Breast epithelium (tissue), 4 donors: ENCODE data around the gene PDE4C. TPM values are rescaled to one million over a fixed set of nuclear protein-coding genes. Genes with fewer than 3 reads are reported as not detected.
"Not testable (repeated sequence)": the region's sequence is repeated elsewhere in the genome, so short reads cannot be mapped to it uniquely, and the experiment has no call there.

Source experiments
- DNase-seq, 2 donors: peaks; one replicate each; pipeline ENCODE4 v3.0.0-alpha.2; 2019; ENCODE audit warnings: low spot score in 2 of 2
- H3K27ac ChIP-seq, 2 donors: fragments of 200-600 bp; sonication (generic) in 1 of 2; one replicate each; pipeline ENCODE4 v1.5.1; 2016 to 2019; ENCODE audit warnings: mild to moderate bottlenecking in 1 of 2
- H3K27me3 ChIP-seq, 2 donors: fragments of 200-600 bp; sonication (generic) in 1 of 2; one replicate each; pipeline versions ENCODE4 v1.5.1 to v1.6.0; 2017 to 2019; ENCODE audit warnings: control low read depth in 1 of 2, mild to moderate bottlenecking in 1 of 2
- H3K36me3 ChIP-seq: fragments of 200-600 bp; one replicate; pipeline ENCODE4 v1.5.1; 2019
- H3K4me1 ChIP-seq, 2 donors: fragments of 200-600 bp; sonication (generic); one replicate each; pipeline ENCODE4 v1.5.1; 2016 to 2019; ENCODE audit warnings: control low read depth in 1 of 2
- H3K4me3 ChIP-seq, 3 donors: fragments of 200-600 bp; sonication (generic); 1 replicate in 2 of 3; 2 replicates in 1 of 3; pipeline ENCODE4 v1.5.1; 2016 to 2019; ENCODE audit warnings: mild to moderate bottlenecking in 3 of 3, moderate library complexity in 2 of 3
- H3K9me3 ChIP-seq, 2 donors: fragments of 200-600 bp; sonication (generic) in 1 of 2; one replicate each; pipeline ENCODE4 v1.5.1; 2016 to 2019; ENCODE audit warnings: control low read depth in 1 of 2
- CTCF ChIP-seq, 3 donors: fragments of 450-650 bp; IDR thresholded peaks; one replicate each; pipeline ENCODE4 v1.5.1; 2016 to 2017; ENCODE audit warnings: antibody characterized with exemption in 3 of 3, mild to moderate bottlenecking in 3 of 3, moderate library complexity in 3 of 3
- POLR2A ChIP-seq: fragments of 450-650 bp; IDR thresholded peaks from one replicate; pipeline ENCODE4 v1.6.1; 2016; ENCODE audit warnings: antibody characterized with exemption, mild to moderate bottlenecking, moderate library complexity
- POLR2AphosphoS5 ChIP-seq, 3 donors: sonication (generic); formaldehyde crosslinking; IDR thresholded peaks; one replicate each; pipeline ENCODE4 v1.6.1; 2017; ENCODE audit warnings: antibody characterized with exemption in 3 of 3
- intact Hi-C: fragments of 100-400 bp; cut with DNase I; formaldehyde crosslinking; loops from one replicate; pipeline ENCODE4 v1.15.1; 2023; ENCODE audit warnings: low total_unique reads
- total RNA-seq, 3 donors: library from RNA; depleted of rRNA; stranded (reverse); fragments of >200 nt; gene quantifications; one replicate each; pipeline ENCODE4 v1.1.0, GENCODE V29; 2016

Gene PDE4C
- total RNA-seq, 3 donors from 2014 or later = 0.33 to 1.3 TPM; not detected in 1

- Histone ChIP-seq H3K4me1 (no peaks in the 10 kb centered on the region), H3K27me3 (peaks cover 5 to 20% of the 10 kb centered on the region in 2 donors), H3K27ac (no peak overlapping the region), H3K4me3 (no peak overlapping the region), H3K9me3 (no peaks in the 10 kb centered on the region), H3K36me3 (no peaks in the 10 kb centered on the region)
- DNase-seq = no peak
- intact Hi-C loops = no loop called here
- TF ChIP-seq POLR2A = no peak
Measured at GRCh38 chr19:18218159-18218558, 8.1 kb downstream of the PDE4C start.

GRCh38 chr19:18216789-18217188 is 9.4 kb downstream of the PDE4C start:
- Histone ChIP-seq H3K9me3 (no peaks in the 10 kb centered on the region), H3K36me3 (no peaks in the 10 kb centered on the region), H3K27ac (no peak overlapping the region), H3K27me3 (peaks cover 5 to 16% of the 10 kb centered on the region in 2 donors), H3K4me3 (no peak overlapping the region), H3K4me1 (no peaks in the 10 kb centered on the region)
- DNase-seq = no peak
- no peak for TF ChIP-seq CTCF (IDR thresholded peaks at IDR 0.05)
- TF ChIP-seq POLR2A = no peak
- no peak for TF ChIP-seq POLR2AphosphoS5 (IDR thresholded peaks at IDR 0.05)
- intact Hi-C loops = no loop called here

GRCh38 chr19:18214779-18215433 is 11.3 kb downstream of the PDE4C start:
- TF ChIP-seq CTCF (IDR thresholded peaks at IDR 0.05) (no peak), POLR2AphosphoS5 (IDR thresholded peaks at IDR 0.05) (no peak), POLR2A (no peak)
- no peaks in the 10 kb centered on the region for H3K36me3 ChIP-seq
- DNase-seq = no peak
- intact Hi-C loops = no loop called here
- no peaks in the 10 kb centered on the region for H3K27me3 ChIP-seq
- H3K4me1 ChIP-seq = no peaks in the 10 kb centered on the region
- no peak overlapping the region for H3K27ac ChIP-seq
- no peaks in the 10 kb centered on the region for H3K9me3 ChIP-seq
- no peak overlapping the region for H3K4me3 ChIP-seq

GRCh38 chr19:18211683-18212082 is 14.6 kb downstream of the PDE4C start:
- H3K9me3 ChIP-seq = no peaks in the 10 kb centered on the region
- H3K4me3 ChIP-seq = no peak overlapping the region
- no peaks in the 10 kb centered on the region for H3K4me1 ChIP-seq
- no peak for DNase-seq
- no peaks in the 10 kb centered on the region for H3K27me3 ChIP-seq
- H3K36me3 ChIP-seq = no peaks in the 10 kb centered on the region
- no peak for TF ChIP-seq CTCF (IDR thresholded peaks at IDR 0.05)
- no peak for TF ChIP-seq POLR2A
- no peak overlapping the region for H3K27ac ChIP-seq
- intact Hi-C loops = no loop called here

- H3K36me3 ChIP-seq, H3K9me3 ChIP-seq, DNase-seq, H3K4me1 ChIP-seq, H3K4me3 ChIP-seq, intact Hi-C loops, H3K27me3 ChIP-seq, H3K27ac ChIP-seq: not testable (repeated sequence)
Measured at GRCh38 chr19:18209912-18210311, 16.3 kb downstream of the PDE4C start.

- no peak overlapping the region for H3K4me3 ChIP-seq
- DNase-seq = no peak
- TF ChIP-seq POLR2AphosphoS5 (IDR thresholded peaks at IDR 0.05) (no peak), CTCF (IDR thresholded peaks at IDR 0.05) (peak in 1 of 3 donors; percentile 13)
- no peaks in the 10 kb centered on the region for H3K27me3 ChIP-seq
- intact Hi-C loops = no loop called here
- H3K9me3 ChIP-seq = no peaks in the 10 kb centered on the region
- peaks cover 0 to 8% of the 10 kb centered on the region in 2 donors for H3K4me1 ChIP-seq
- H3K36me3 ChIP-seq = no peaks in the 10 kb centered on the region
- no peak overlapping the region for H3K27ac ChIP-seq
Measured at GRCh38 chr19:18208098-18208951, 17.9 kb downstream of the PDE4C start.
